Mucosa of rectum (tissue), 2 donors: ENCODE data around the gene ETV6.
"Not testable (repeated sequence)": the region's sequence is repeated elsewhere in the genome, so short reads cannot be mapped to it uniquely, and the experiment has no call there.

Experiments used
- H3K27ac ChIP-seq, 2 donors: one replicate each; pipeline ENCODE4 v1.7.0; 2013; ENCODE audit warnings: inconsistent platforms in 2 of 2, low read depth in 2 of 2, low read length in 2 of 2
- H3K27me3 ChIP-seq, 2 donors: one replicate each; pipeline ENCODE4 v1.7.0; 2013; ENCODE audit warnings: low read length in 2 of 2; ENCODE audit not compliant: control insufficient read depth in 2 of 2, insufficient read depth in 2 of 2
- H3K36me3 ChIP-seq, 2 donors: one replicate each; pipeline ENCODE4 v1.7.0; 2013; ENCODE audit warnings: low read length in 2 of 2; ENCODE audit not compliant: control insufficient read depth in 2 of 2, insufficient read depth in 2 of 2
- H3K4me1 ChIP-seq, 2 donors: one replicate each; pipeline ENCODE4 v1.7.0; 2013; ENCODE audit warnings: low read length in 2 of 2, mild to moderate bottlenecking in 1 of 2; ENCODE audit not compliant: control insufficient read depth in 2 of 2, insufficient read depth in 2 of 2
- H3K4me3 ChIP-seq, 2 donors: one replicate each; pipeline ENCODE4 v1.7.0; 2013; ENCODE audit warnings: low read length in 2 of 2
- H3K9ac ChIP-seq, 2 donors: one replicate each; pipeline ENCODE4 v1.7.0; 2013; ENCODE audit warnings: low read length in 2 of 2, low read depth in 1 of 2, mild to moderate bottlenecking in 1 of 2
- H3K9me3 ChIP-seq, 2 donors: one replicate each; pipeline ENCODE4 v1.7.0; 2013; ENCODE audit warnings: low read length in 2 of 2; ENCODE audit not compliant: control insufficient read depth in 2 of 2
- donor health status: healthy.
- donor health status: Normal muscosa, but diverticular disease.

Gene ETV6

DNA sequence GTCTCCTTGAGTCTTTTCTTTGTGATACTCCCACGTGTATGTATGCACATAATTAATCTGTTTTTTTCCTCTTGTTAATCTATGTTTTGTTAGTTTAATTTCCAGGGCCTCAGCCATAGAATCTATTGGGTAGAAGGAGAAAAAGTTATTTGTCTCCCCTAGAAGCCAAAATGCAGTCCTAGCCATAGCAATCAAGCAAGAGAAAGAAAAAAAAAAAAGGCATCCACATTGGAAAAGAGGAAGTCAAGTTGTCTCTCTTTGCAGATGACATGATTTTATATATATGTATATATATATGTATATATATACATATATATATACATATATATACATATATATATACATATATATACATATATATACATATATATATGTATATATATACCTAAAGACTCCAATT, 25.4 kb upstream of the ETV6 start:
- no peaks in the 10 kb centered on the region for H3K27me3 ChIP-seq
- H3K27ac ChIP-seq, result no peak overlapping the region
- H3K36me3 ChIP-seq, result no peaks in the 10 kb centered on the region
- no peak overlapping the region for H3K4me3 ChIP-seq
- no peaks in the 10 kb centered on the region for H3K9me3 ChIP-seq
- H3K4me1 ChIP-seq, result no peaks in the 10 kb centered on the region
- H3K9ac ChIP-seq, result no peak overlapping the region

DNA sequence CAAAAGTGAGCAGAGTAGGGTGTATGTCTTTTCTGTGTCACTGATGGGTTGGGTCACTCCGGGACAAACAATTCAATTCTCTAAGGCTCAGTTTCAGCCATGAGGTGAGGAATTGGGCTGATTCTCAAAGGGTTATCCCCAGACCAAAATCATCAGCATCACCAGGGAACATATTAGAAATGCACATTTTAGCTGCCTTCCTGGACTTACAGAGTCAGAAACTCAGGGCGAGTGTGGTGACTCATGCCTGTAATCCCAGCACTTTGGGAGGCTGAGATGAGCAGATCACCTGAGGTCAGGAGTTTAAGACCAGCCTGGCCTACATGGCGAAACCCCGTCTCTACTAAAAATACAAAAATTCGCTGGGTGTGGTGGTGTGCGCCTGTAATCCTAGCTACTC, 21.8 kb upstream of the ETV6 start:
- not testable (repeated sequence) for H3K4me1 ChIP-seq, H3K9ac ChIP-seq, H3K9me3 ChIP-seq, H3K4me3 ChIP-seq, H3K27ac ChIP-seq, H3K27me3 ChIP-seq, H3K36me3 ChIP-seq

GRCh38 chr12:11628353-11628752, 21.1 kb upstream of the ETV6 start:
- Histone ChIP-seq H3K27me3 (no peaks in the 10 kb centered on the region), H3K9me3 (no peaks in the 10 kb centered on the region), H3K9ac (no peak overlapping the region), H3K4me3 (no peak overlapping the region), H3K36me3 (no peaks in the 10 kb centered on the region), H3K4me1 (no peaks in the 10 kb centered on the region), H3K27ac (no peak overlapping the region)

DNA sequence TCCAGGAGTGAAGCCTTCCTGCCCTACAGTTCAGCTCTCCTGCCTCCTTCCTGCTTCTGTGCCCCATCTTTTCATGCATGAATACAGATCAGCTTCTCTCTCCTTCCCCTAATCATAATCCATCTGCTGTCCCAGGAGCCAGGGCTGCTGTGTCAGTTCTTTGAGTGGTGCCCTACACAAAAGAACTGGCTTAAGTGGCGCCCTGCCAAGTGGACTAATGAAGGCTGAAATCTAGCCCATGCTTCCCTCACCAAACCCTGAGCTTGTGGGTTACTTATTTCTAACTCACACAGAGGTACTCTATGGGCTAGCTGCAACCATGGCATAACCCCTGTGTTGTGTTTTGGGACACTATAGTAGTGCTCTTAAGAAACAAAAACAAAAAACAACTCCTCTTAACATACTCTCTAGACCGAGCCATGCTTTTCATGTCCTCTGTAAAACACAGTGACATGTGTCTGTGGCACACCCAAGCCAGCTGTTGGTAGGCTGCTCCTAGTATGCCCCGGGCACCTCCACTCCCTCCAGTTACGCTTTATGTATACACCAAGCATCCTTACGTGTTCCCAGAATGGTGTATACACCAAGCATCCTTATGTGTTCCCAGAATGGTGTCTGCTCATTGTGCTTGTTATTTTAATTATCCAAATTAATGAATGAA, 19.3 kb upstream of the ETV6 start:
- H3K36me3 ChIP-seq, result no peaks in the 10 kb centered on the region
- H3K9ac ChIP-seq, result no peak overlapping the region
- H3K9me3 ChIP-seq, result no peaks in the 10 kb centered on the region
- no peak overlapping the region for H3K4me3 ChIP-seq
- H3K27ac ChIP-seq, result no peak overlapping the region
- no peaks in the 10 kb centered on the region for H3K27me3 ChIP-seq
- no peaks in the 10 kb centered on the region for H3K4me1 ChIP-seq

DNA sequence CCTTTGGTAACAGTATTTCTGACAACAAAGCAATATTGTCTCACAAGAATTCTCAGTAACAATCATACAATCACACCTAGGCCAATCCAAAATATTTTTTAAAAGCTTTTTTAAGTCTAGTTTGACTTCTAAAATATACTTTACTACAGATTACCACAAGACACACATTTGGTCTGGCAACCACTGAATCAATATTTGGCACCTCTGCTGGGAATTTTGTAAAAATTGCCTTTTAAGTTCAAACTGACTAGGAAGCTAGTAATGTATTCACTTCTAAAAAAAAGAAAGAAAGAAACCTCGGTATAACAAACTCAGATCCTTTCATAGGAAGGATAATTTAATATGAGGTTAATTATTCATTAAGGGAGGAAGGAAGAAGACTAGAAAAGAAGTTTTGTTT, 18.2 kb upstream of the ETV6 start:
- Histone ChIP-seq H3K27me3 (no peaks in the 10 kb centered on the region), H3K36me3 (no peaks in the 10 kb centered on the region), H3K4me3 (no peak overlapping the region), H3K27ac (no peak overlapping the region), H3K9ac (no peak overlapping the region), H3K4me1 (no peaks in the 10 kb centered on the region), H3K9me3 (peaks cover 0 to 4% of the 10 kb centered on the region in 2 donors)

DNA sequence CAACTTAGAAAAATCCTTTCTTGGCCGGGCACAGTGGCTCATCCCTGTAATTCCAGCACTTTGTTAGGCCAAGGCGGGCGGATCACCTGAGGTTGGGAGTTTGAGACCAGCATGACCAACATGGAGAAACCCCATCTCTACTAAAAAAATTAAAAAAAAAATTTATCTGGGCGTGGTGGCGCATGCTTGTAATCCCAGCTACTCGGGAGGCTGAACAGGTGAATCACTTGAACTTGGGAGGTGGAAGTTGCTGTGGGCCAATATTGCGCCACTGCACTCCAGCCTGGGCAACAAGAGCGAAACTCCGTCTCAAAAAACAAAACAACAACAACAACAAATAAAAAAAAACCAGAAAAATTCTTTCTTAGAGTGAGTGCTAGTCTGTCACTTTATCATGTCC, 17.6 kb upstream of the ETV6 start:
- not testable (repeated sequence) for H3K36me3 ChIP-seq, H3K27ac ChIP-seq, H3K4me3 ChIP-seq, H3K27me3 ChIP-seq, H3K4me1 ChIP-seq, H3K9me3 ChIP-seq, H3K9ac ChIP-seq

DNA sequence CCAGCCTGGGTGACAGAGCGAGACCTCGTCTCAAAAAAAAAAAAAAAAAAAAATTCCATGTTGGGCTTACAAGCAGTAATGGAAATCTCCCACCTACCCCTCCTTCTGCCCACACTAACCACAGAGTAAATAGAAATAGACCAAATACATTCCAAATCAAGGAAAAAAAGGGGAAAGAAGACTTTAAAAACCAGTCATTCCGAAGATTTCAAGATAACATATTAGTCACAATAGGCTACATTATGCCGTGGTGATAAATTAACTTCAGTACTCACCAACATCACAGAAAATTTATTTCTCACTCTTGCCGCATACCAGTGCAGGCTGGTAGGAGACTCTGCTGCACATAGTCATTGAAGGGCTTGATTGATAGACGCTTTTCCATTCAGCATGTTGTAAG, 15.5 kb upstream of the ETV6 start:
- Histone ChIP-seq H3K4me1 (no peaks in the 10 kb centered on the region), H3K9ac (no peak overlapping the region), H3K4me3 (no peak overlapping the region), H3K9me3 (peaks cover 0 to 4% of the 10 kb centered on the region in 2 donors), H3K36me3 (no peaks in the 10 kb centered on the region), H3K27ac (no peak overlapping the region), H3K27me3 (no peaks in the 10 kb centered on the region)

GRCh38 chr12:11635341-11635740, 14.1 kb upstream of the ETV6 start:
- peaks cover 0 to 4% of the 10 kb centered on the region in 2 donors for H3K9me3 ChIP-seq
- H3K4me3 ChIP-seq, result no peak overlapping the region
- no peaks in the 10 kb centered on the region for H3K36me3 ChIP-seq
- H3K4me1 ChIP-seq, result no peaks in the 10 kb centered on the region
- no peak overlapping the region for H3K27ac ChIP-seq
- no peaks in the 10 kb centered on the region for H3K27me3 ChIP-seq
- H3K9ac ChIP-seq, result no peak overlapping the region

GRCh38 chr12:11638315-11638916, 11.1 kb upstream of the ETV6 start:
- H3K9ac ChIP-seq, result no peak overlapping the region
- no peaks in the 10 kb centered on the region for H3K36me3 ChIP-seq
- peaks cover 0 to 4% of the 10 kb centered on the region in 2 donors for H3K9me3 ChIP-seq
- H3K27ac ChIP-seq, result no peak overlapping the region
- no peak overlapping the region for H3K4me3 ChIP-seq
- no peaks in the 10 kb centered on the region for H3K27me3 ChIP-seq
- peaks cover 0 to 2% of the 10 kb centered on the region in 2 donors for H3K4me1 ChIP-seq

DNA sequence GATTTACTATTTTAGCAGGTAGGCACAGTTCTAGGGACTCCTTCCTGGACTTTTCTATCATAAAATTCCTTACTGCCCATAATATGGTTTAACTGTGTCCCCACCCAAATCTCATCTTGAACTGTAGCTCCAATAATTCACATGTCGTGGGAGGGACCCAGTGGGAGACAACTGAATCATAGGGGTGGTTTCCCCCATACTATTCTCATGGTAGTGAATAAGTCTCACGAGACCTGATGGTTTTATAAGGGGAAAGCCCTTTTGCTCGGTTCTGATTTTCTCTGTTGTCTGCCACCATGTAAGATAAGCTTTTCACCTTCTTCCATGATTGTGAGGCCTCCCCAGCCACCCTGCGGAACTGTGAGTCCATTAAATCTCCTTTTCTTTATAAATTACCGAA, 10.0 kb upstream of the ETV6 start:
- H3K4me3 ChIP-seq, result no peak overlapping the region
- no peak overlapping the region for H3K27ac ChIP-seq
- peaks cover 0 to 4% of the 10 kb centered on the region in 2 donors for H3K9me3 ChIP-seq
- no peaks in the 10 kb centered on the region for H3K27me3 ChIP-seq
- no peaks in the 10 kb centered on the region for H3K36me3 ChIP-seq
- no peak overlapping the region for H3K9ac ChIP-seq
- H3K4me1 ChIP-seq, result peaks cover 0 to 2% of the 10 kb centered on the region in 2 donors
